HEK293 (cell line): ENCODE measurements around the gene HNRNPM.
A peak's percentile ranks its signal among the peaks of the same experiment; 100 is the strongest.

Experiments used
- CTCF ChIA-PET: fragments of 350-600 bp; formaldehyde crosslinking; extraction: SDS; loops from one replicate; lab custom pipeline; 2021; ENCODE audit warnings: antibody characterized with exemption; lab: Yijun Ruan, JAX
- POLR2A ChIA-PET: fragments of 300-600 bp; formaldehyde crosslinking; extraction: SDS; loops from one replicate; lab custom pipeline; 2020; ENCODE audit warnings: antibody characterized with exemption, inconsistent platforms; lab: Yijun Ruan, JAX
- H3K27ac ChIP-seq: fragments of 200-500 bp; sonication (Bioruptor generic); 2 replicates; pipeline ENCODE4 v1.5.1; 2014; ENCODE audit warnings: low read depth, low read length, control low read depth, inconsistent platforms; ENCODE audit errors: extremely low read depth
- H3K36me3 ChIP-seq, 2 experiments: fragments of 200-500 bp in 1 of 2; sonication (Bioruptor generic) in 1 of 2; 1 replicate in 1 of 2; 2 replicates in 1 of 2; pipeline ENCODE4 v1.5.1; 2014 to 2017; ENCODE audit warnings: inconsistent platforms in 2 of 2, low read length in 2 of 2; ENCODE audit not compliant: control insufficient read depth in 2 of 2, insufficient read depth in 1 of 2
- H3K4me1 ChIP-seq: fragments of 200-500 bp; sonication (Bioruptor generic); 2 replicates; pipeline ENCODE4 v1.5.1; 2014; ENCODE audit warnings: mild to moderate bottlenecking, low read length, inconsistent platforms; ENCODE audit not compliant: control insufficient read depth, insufficient read depth
- H3K4me3 ChIP-seq: 2 replicates; pipeline ENCODE4 v1.5.1; 2011; ENCODE audit warnings: low read depth, mild to moderate bottlenecking, control low read depth, low read length, moderate library complexity
- H3K9me3 ChIP-seq: fragments of 200-500 bp; sonication (Bioruptor generic); 2 replicates; pipeline ENCODE4 v1.5.1; 2014; ENCODE audit warnings: low read depth, low read length, inconsistent platforms; ENCODE audit not compliant: control insufficient read depth, insufficient read depth
- BCL11A ChIP-seq: fragments of 450-650 bp; formaldehyde crosslinking; IDR thresholded peaks from 2 replicates; pipeline ENCODE4 v1.5.1; 2016; ENCODE audit warnings: low read depth, missing biosample characterization, missing genetic modification characterization
- EGR2 ChIP-seq: fragments of 450-650 bp; formaldehyde crosslinking; IDR thresholded peaks from 2 replicates; pipeline ENCODE4 v1.5.1; 2016; ENCODE audit warnings: low read depth, missing biosample characterization, missing genetic modification characterization
- GLIS1 ChIP-seq: fragments of 450-650 bp; formaldehyde crosslinking; IDR thresholded peaks from 2 replicates; pipeline ENCODE4 v1.5.1; 2016; ENCODE audit warnings: missing biosample characterization, missing genetic modification characterization
- KLF1 ChIP-seq: fragments of 450-650 bp; formaldehyde crosslinking; IDR thresholded peaks from 2 replicates; pipeline ENCODE4 v1.5.1; 2016; ENCODE audit warnings: missing biosample characterization, missing genetic modification characterization
- KLF17 ChIP-seq: fragments of 450-650 bp; formaldehyde crosslinking; IDR thresholded peaks from 2 replicates; pipeline ENCODE4 v1.5.1; 2016; ENCODE audit warnings: missing biosample characterization, missing genetic modification characterization
- KLF8 ChIP-seq: fragments of 450-650 bp; formaldehyde crosslinking; IDR thresholded peaks from 2 replicates; pipeline ENCODE4 v1.5.1; 2016; ENCODE audit warnings: missing biosample characterization, missing genetic modification characterization
- KLF9 ChIP-seq: fragments of 450-650 bp; formaldehyde crosslinking; IDR thresholded peaks from 2 replicates; pipeline ENCODE4 v1.5.1; 2016; ENCODE audit warnings: missing biosample characterization, missing genetic modification characterization, low read depth
- PATZ1 ChIP-seq: fragments of 450-650 bp; formaldehyde crosslinking; IDR thresholded peaks from 2 replicates; pipeline ENCODE4 v1.5.1; 2016; ENCODE audit warnings: missing biosample characterization, missing genetic modification characterization
- REST ChIP-seq: fragments of 450-650 bp; formaldehyde crosslinking; IDR thresholded peaks from 2 replicates; pipeline ENCODE4 v1.5.1; 2016; ENCODE audit warnings: missing biosample characterization, missing genetic modification characterization
- SP2 ChIP-seq: fragments of 450-650 bp; formaldehyde crosslinking; IDR thresholded peaks from 2 replicates; pipeline ENCODE4 v1.5.1; 2016; ENCODE audit warnings: missing biosample characterization, missing genetic modification characterization
- SP3 ChIP-seq: fragments of 450-650 bp; formaldehyde crosslinking; IDR thresholded peaks from 2 replicates; pipeline ENCODE4 v1.5.1; 2016; ENCODE audit warnings: missing biosample characterization, missing genetic modification characterization
- ZBTB21 ChIP-seq: fragments of 450-650 bp; formaldehyde crosslinking; IDR thresholded peaks from 2 replicates; pipeline ENCODE4 v1.5.1; 2017; ENCODE audit warnings: missing biosample characterization, missing genetic modification characterization
- ZBTB44 ChIP-seq: fragments of 450-650 bp; IDR thresholded peaks from 2 replicates; pipeline ENCODE4 v1.5.1; 2018; ENCODE audit warnings: missing biosample characterization, mild to moderate bottlenecking, missing genetic modification characterization
- ZNF140 ChIP-seq: fragments of 450-650 bp; formaldehyde crosslinking; IDR thresholded peaks from 2 replicates; pipeline ENCODE4 v1.5.1; 2016; ENCODE audit warnings: missing biosample characterization, missing genetic modification characterization
- ZNF211 ChIP-seq: fragments of 450-650 bp; formaldehyde crosslinking; IDR thresholded peaks from 2 replicates; pipeline ENCODE4 v1.5.1; 2016; ENCODE audit warnings: low read depth, missing biosample characterization, missing genetic modification characterization
- ZNF335 ChIP-seq: fragments of 450-650 bp; formaldehyde crosslinking; conservative IDR thresholded peaks from 2 replicates; pipeline ENCODE4 v1.5.1; 2016; ENCODE audit warnings: missing biosample characterization, missing genetic modification characterization
- ZNF629 ChIP-seq: fragments of 450-650 bp; formaldehyde crosslinking; IDR thresholded peaks from 2 replicates; pipeline ENCODE4 v1.5.1; 2017; ENCODE audit warnings: missing biosample characterization, missing genetic modification characterization
- ZNF707 ChIP-seq: fragments of 450-650 bp; formaldehyde crosslinking; IDR thresholded peaks from 2 replicates; pipeline ENCODE4 v1.5.1; 2016; ENCODE audit warnings: missing biosample characterization, missing genetic modification characterization

The HNRNPM gene

GRCh38 chr19:8512115-8512967 lies 67.6 kb downstream of the HNRNPM start:
- Histone ChIP-seq H3K4me3 (no peak overlapping the region), H3K36me3 (peaks cover 0 to 12% of the 10 kb centered on the region in 2 experiments; a peak in 1 of 3 replicates), H3K27ac (no peak overlapping the region; the same call in 1 of the 2 replicates), H3K9me3 (no peaks in the 10 kb centered on the region), H3K4me1 (peaks cover 7% of the 10 kb centered on the region; the same call in 1 of the 2 replicates)
- ChIA-PET POLR2A (interaction anchor here (0.6 to 3.1 kb wide), 5 partner anchors 12 to 191 kb away, joined by 3 to 82 read pairs (median 4); partner anchors contain the start of genes NDUFA7 and RPS28), CTCF (interaction anchor here (2.1 kb wide), 1 partner anchor 67 kb away, joined by 9 read pairs; no protein-coding TSS in a partner anchor)
- TF ChIP-seq KLF1 (peak; percentile 57; the same call in 1 of the 2 replicates), ZNF629 (tag by site-specific recombination) (no peak), ZNF707 (tag by site-specific recombination) (no peak), REST (tag by site-specific recombination) (no peak), GLIS1 (tag by site-specific recombination) (peak; percentile 42; the same call in 1 of the 2 replicates), KLF17 (tag by site-specific recombination) (no peak), KLF8 (peak; percentile 53; the same call in 1 of the 2 replicates), BCL11A (tag by site-specific recombination) (no peak), ZNF335 (no peak), ZBTB44 (no peak), ZBTB21 (tag by site-specific recombination) (no peak), PATZ1 (tag by site-specific recombination) (0 out of 2 replicates have a peak, but pooled peaks have one; percentile 12), ZNF140 (tag by site-specific recombination) (no peak), ZNF211 (tag by site-specific recombination) (no peak), SP3 (tag by site-specific recombination) (peak; percentile 74), SP2 (tag by site-specific recombination) (peak; percentile 90), EGR2 (peak; percentile 49; the same call in 1 of the 2 replicates), KLF9 (tag by site-specific recombination) (peak; percentile 88)
